IMR-90 (cell line): ENCODE results near the gene SS18L1.

Source experiments
- CTCF ChIP-seq: conservative IDR thresholded peaks from 2 replicates; pipeline ENCODE4 v1.5.1; 2012; ENCODE audit warnings: mild to moderate bottlenecking, low read depth, low read length, improper control_type of control experiment
- MXI1 ChIP-seq: IDR thresholded peaks from 2 replicates; pipeline ENCODE4 v1.6.1; 2012; ENCODE audit warnings: low read depth, mild to moderate bottlenecking, low read length, moderate library complexity, borderline replicate concordance
- POLR2A ChIP-seq: IDR thresholded peaks from 2 replicates; pipeline ENCODE4 v1.6.1; 2012; ENCODE audit warnings: mild to moderate bottlenecking, low read depth, low read length
- RFX5 ChIP-seq: IDR thresholded peaks from 2 replicates; pipeline ENCODE4 v1.8.0; 2012; ENCODE audit warnings: low read depth, mild to moderate bottlenecking, low read length, moderate library complexity
- USF2 ChIP-seq: fragments of 150-350 bp; IDR thresholded peaks from 2 replicates; pipeline ENCODE4 v1.6.1; 2017; ENCODE audit warnings: mild to moderate bottlenecking, antibody characterized with exemption, low read length, low read depth

- TF ChIP-seq CTCF: no peak
- no peak for TF ChIP-seq RFX5
- no peak for TF ChIP-seq MXI1
- no peak for TF ChIP-seq POLR2A
- TF ChIP-seq USF2: no peak
Measured at GRCh38 chr20:62200491-62201172, 57.1 kb downstream of the SS18L1 start.
